ENCODE measurements around the gene AMER2. TPM values are rescaled to one million over a fixed set of nuclear protein-coding genes. Genes with fewer than 3 reads are reported as not detected.

AMER2 gene
- total and polyA plus RNA-seq, 9 of the 15 experiments (the other 6 are each of a cell fraction or from before 2014, with no cell fraction given): not detected

- no peak for TF ChIP-seq ARID2 (IDR thresholded peaks at IDR 0.05)
- TF ChIP-seq SMC3 (conservative IDR thresholded peaks at IDR 0.05; ENCODE audit: insufficient read depth, low read depth, low read length): no peak
- peak; percentile 56; the same call in 1 of the 2 replicates for TF ChIP-seq TEAD4 (IDR thresholded peaks at IDR 0.05; ENCODE audit: low read length)
- no peak for TF ChIP-seq TEAD4 (CRISPR knock-in tag; IDR thresholded peaks at IDR 0.05; ENCODE audit: borderline replicate concordance)
- no peak for TF ChIP-seq ELK1 (CRISPR knock-in tag; IDR thresholded peaks at IDR 0.05)
- TF ChIP-seq NONO (IDR thresholded peaks at IDR 0.05; ENCODE audit: low read depth in 2 of 2, low read length in 1 of 2): no peak
- no peak for TF ChIP-seq MXD1 (CRISPR knock-in tag; IDR thresholded peaks at IDR 0.05; ENCODE audit: borderline replicate concordance, poor library complexity, severe bottlenecking)
- TF ChIP-seq BRF2 (IDR thresholded peaks at IDR 0.05; ENCODE audit: borderline replicate concordance, insufficient read depth, insufficient read length): no peak
- TF ChIP-seq KLF10 (CRISPR knock-in tag; IDR thresholded peaks at IDR 0.05): no peak
- no peak for TF ChIP-seq SAFB (IDR thresholded peaks at IDR 0.05; ENCODE audit: borderline replicate concordance, low read depth, low read length)
- no peak for TF ChIP-seq ZNF280B (CRISPR knock-in tag; IDR thresholded peaks at IDR 0.05)
Observed at GRCh38 chr13:25200783-25201182, 28.7 kb upstream of the AMER2 start (continued).

Measured in K562 (cell line).